Activated CD8-positive, alpha-beta T cell treated with anti-CD3 and anti-CD28 coated beads for 36 hours (primary cell): ENCODE data around the gene AVPR1A. TPM values are rescaled to one million over a fixed set of nuclear protein-coding genes. Genes with fewer than 3 reads are reported as not detected.
A peak's percentile ranks its signal among the peaks of the same experiment; 100 is the strongest.

ENCODE experiments used
- ATAC-seq: fragments of 200-7000 bp; cut with Tn5 transposase; one replicate; pipeline ENCODE4 v1.10.0; 2021; ENCODE audit warnings: mild to moderate bottlenecking, moderate library complexity
- CTCF ChIA-PET: fragments of 350-600 bp; sonication (Branson Sonifier 250); formaldehyde crosslinking; loops from one replicate; lab custom pipeline; 2021; ENCODE audit warnings: antibody characterized with exemption; lab: Charles Lee
- POLR2A ChIA-PET: fragments of 350-600 bp; sonication (Branson Sonifier 250); formaldehyde crosslinking; loops from one replicate; lab custom pipeline; 2021; ENCODE audit warnings: antibody characterized with exemption; lab: Charles Lee
- DNase-seq: peaks from one replicate; pipeline ENCODE4 v3.0.0-alpha.2; 2020
- H3K27ac Mint-ChIP-seq: one replicate; pipeline ENCODE4 v1.8.0; 2021; ENCODE audit warnings: mild to moderate bottlenecking, mixed read lengths
- H3K27me3 Mint-ChIP-seq: one replicate; pipeline ENCODE4 v1.8.0; 2021; ENCODE audit warnings: mixed read lengths
- H3K36me3 Mint-ChIP-seq: one replicate; pipeline ENCODE4 v1.8.0; 2021; ENCODE audit warnings: low read depth, mixed read lengths
- H3K4me1 Mint-ChIP-seq: one replicate; pipeline ENCODE4 v1.8.0; 2021; ENCODE audit warnings: low read depth, mixed read lengths
- H3K4me3 Mint-ChIP-seq: one replicate; pipeline ENCODE4 v1.8.0; 2021; ENCODE audit warnings: mild to moderate bottlenecking, moderate library complexity, mixed read lengths
- H3K9me3 Mint-ChIP-seq: one replicate; pipeline ENCODE4 v1.8.0; 2021; ENCODE audit warnings: mixed read lengths
- intact Hi-C: fragments of 100-400 bp; cut with micrococcal nuclease; formaldehyde crosslinking; loops from one replicate; pipeline ENCODE4 v1.10.0; 2022
- total RNA-seq, 2 experiments: library from RNA; stranded (reverse); gene quantifications; one replicate each; pipeline ENCODE4 v1.2.3, GENCODE V29; 2021
- TF ChIP-seq, protein P1 (sequence below): fragments of 200-600 bp; IDR thresholded peaks from one replicate; pipeline ENCODE4 v1.8.0; 2022; ENCODE audit warnings: antibody characterized with exemption, mild to moderate bottlenecking

Gene AVPR1A
- total RNA-seq, 2 experiments from 2014 or later, result not detected

- peak; percentile 54 for DNase-seq
- H3K4me1 Mint-ChIP-seq, result peaks cover 13% of the 10 kb centered on the region
- intact Hi-C loops, result no loop called here
Measured at GRCh38 chr12:63151623-63152320, 771 bp upstream of the AVPR1A start.

DNA sequence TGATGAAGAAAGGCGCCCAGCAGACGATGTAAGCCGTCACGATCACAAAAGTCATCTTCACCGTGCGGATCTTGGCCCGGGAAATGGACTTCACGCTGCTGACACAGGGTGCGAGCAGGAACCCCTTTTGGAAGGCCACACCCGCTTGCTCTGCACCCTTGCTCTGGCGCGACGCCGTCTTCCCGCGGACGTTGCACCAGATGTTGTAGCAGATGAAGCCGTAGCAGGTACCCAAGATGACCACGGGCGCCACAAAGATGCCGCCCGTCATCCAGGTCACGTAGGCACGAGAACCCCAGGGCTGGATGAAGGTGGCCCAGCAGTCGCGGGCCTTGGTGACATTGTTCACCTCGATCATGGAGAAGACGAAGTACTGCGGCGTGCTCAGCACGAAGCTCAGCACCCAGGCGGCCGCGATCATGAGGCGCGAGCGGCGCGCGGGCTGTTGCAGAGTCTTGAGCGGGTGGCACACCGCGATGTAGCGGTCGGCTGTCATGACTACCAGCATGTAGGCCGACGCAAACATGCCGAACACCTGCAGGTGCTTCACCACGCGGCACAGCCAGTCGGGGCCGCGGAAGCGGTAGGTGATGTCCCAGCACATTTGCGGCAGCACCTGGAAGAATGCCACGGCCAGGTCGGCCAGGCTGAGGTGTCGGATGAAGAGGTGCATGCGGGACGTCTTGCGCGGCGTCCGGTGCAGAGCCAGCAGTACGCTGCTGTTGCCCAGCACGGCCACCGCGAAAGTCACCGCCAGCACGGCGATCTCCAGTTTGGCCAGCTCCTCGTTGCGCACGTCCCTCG lies 890 bp downstream of the AVPR1A start:
- no peak for ATAC-seq
- TF ChIP-seq, protein P1, sequence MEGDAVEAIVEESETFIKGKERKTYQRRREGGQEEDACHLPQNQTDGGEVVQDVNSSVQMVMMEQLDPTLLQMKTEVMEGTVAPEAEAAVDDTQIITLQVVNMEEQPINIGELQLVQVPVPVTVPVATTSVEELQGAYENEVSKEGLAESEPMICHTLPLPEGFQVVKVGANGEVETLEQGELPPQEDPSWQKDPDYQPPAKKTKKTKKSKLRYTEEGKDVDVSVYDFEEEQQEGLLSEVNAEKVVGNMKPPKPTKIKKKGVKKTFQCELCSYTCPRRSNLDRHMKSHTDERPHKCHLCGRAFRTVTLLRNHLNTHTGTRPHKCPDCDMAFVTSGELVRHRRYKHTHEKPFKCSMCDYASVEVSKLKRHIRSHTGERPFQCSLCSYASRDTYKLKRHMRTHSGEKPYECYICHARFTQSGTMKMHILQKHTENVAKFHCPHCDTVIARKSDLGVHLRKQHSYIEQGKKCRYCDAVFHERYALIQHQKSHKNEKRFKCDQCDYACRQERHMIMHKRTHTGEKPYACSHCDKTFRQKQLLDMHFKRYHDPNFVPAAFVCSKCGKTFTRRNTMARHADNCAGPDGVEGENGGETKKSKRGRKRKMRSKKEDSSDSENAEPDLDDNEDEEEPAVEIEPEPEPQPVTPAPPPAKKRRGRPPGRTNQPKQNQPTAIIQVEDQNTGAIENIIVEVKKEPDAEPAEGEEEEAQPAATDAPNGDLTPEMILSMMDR, result no peak
- peak; percentile 25 for DNase-seq
- Mint-ChIP-seq H3K4me3 (no peak overlapping the region), H3K4me1 (peaks cover 13% of the 10 kb centered on the region), H3K9me3 (no peaks in the 10 kb centered on the region), H3K27ac (no peak overlapping the region), H3K27me3 (peaks cover 51% of the 10 kb centered on the region), H3K36me3 (no peaks in the 10 kb centered on the region)
- intact Hi-C loops, result no loop called here
- CTCF ChIA-PET, result interaction anchor here (1.5 to 2.2 kb wide), 2 partner anchors 14 to 47 kb away, joined by 4 to 10 read pairs; no protein-coding TSS in a partner anchor
- POLR2A ChIA-PET, result no interaction called here

More at GRCh38 chr12:63151623-63152320, 771 bp upstream of the AVPR1A start:
- no peaks in the 10 kb centered on the region for H3K36me3 Mint-ChIP-seq
- H3K4me3 Mint-ChIP-seq, result peak overlapping the region; percentile 10
- peak; percentile 72 for ATAC-seq
- H3K27me3 Mint-ChIP-seq, result peaks cover 51% of the 10 kb centered on the region
- TF ChIP-seq, protein P1, result peak; percentile 71
- ChIA-PET CTCF (interaction anchor here (0.7 to 2.2 kb wide), 13 partner anchors 9 to 516 kb away, joined by 3 to 10 read pairs (median 3); partner anchors contain the start of gene DPY19L2), POLR2A (no interaction called here)
- no peaks in the 10 kb centered on the region for H3K9me3 Mint-ChIP-seq
- no peak overlapping the region for H3K27ac Mint-ChIP-seq

DNA sequence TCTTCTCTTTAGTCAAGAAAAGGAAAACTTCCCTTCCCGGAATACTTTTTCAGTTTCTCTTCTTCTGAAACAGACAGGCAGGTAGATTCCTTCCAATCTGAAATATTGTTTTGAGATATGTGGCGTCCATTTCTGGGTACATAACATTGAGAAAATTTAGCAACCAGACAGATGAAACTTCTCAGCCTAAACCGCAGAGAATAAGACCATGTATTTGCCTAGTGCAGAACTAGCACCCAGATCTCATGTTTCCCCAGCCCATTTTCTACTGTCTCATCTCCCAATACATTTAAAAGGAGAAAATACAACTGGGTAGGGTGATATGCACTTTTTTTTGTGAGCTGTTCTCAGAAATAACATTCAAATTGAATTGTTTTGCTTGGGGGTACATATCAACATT lies 6.4 kb downstream of the AVPR1A start:
- ChIA-PET POLR2A (no interaction called here), CTCF (no interaction called here)
- DNase-seq, result no peak
- Mint-ChIP-seq H3K27ac (no peak overlapping the region), H3K36me3 (no peaks in the 10 kb centered on the region), H3K27me3 (peaks cover 15% of the 10 kb centered on the region), H3K4me3 (no peak overlapping the region), H3K9me3 (no peaks in the 10 kb centered on the region), H3K4me1 (no peaks in the 10 kb centered on the region)
- intact Hi-C loops, result no loop called here
- TF ChIP-seq, protein P1, result no peak
- ATAC-seq, result no peak

DNA sequence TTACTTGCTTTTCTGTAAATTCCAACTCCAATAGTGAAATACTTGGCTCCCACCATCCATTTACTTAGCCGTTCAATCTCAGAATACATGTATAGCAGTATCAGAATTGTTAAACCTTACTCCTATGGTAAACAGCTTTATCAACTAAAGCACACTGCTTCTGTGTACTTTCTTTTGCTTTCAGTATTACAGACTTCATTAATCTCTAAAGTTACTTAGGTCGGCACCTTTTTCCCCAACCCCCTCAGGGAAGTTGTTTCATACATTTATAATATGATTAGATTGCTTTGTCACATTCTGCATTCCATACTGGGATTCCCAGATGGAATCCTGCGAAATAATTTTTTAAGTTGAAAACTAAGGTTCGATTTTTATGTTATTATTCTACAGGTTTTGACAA lies 12.5 kb downstream of the AVPR1A start:
- H3K4me1 Mint-ChIP-seq, result no peaks in the 10 kb centered on the region

More for the DNA sequence above, 12.5 kb downstream of the AVPR1A start:
- ChIA-PET CTCF (no interaction called here), POLR2A (no interaction called here)
- H3K27ac Mint-ChIP-seq, result no peak overlapping the region
- no peaks in the 10 kb centered on the region for H3K9me3 Mint-ChIP-seq
- no peak for DNase-seq
- TF ChIP-seq, protein P1, result no peak
- no peaks in the 10 kb centered on the region for H3K27me3 Mint-ChIP-seq
- H3K4me3 Mint-ChIP-seq, result no peak overlapping the region
- no peaks in the 10 kb centered on the region for H3K36me3 Mint-ChIP-seq
- intact Hi-C loops, result no loop called here
- ATAC-seq, result no peak
